ENCODE results near the gene FGFR2. TPM values are rescaled to one million over a fixed set of nuclear protein-coding genes. Genes with fewer than 3 reads are reported as not detected.

The FGFR2 gene
- total and polyA plus RNA-seq, 2 experiments from 2014 or later, result 41.3 to 90.4 TPM

DNA sequence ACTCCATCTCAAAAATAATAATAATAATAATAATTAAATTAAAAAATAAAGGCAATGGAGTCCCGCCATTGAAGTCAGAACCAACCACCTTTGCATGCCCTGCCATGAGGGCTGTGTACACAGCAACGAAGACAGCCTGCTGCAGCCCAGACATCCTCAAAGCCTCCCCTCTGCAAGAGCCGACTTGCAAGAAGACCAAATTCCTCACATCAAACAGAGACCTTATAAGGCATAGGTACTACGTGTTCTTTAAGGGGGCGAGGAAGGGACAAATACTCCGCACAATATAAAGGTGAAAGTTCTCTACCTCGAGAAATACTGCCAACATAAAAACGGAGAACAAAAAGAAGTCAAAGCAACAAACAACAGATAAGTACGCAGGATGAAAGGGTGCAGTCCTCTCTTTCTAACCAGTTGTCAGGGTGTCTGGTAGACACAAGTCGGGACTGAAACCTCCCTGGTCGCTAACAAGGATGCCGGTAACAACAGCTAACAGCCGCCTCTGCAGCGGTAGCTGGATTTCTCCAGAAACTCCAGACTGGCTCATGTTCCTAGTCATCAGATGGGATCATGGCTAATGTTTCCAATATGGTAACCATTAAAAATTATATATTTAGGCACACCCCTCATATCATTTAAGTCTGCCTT is 23.6 kb downstream of the FGFR2 start:
- TF ChIP-seq EZH2 (IDR thresholded peaks at IDR 0.05; ENCODE audit: borderline replicate concordance) (no peak), EZH2phosphoT487 (IDR thresholded peaks at IDR 0.05; ENCODE audit: low read depth, severe bottlenecking, unreplicated experiment) (no peak)
- TF ChIP-seq, protein P1, sequence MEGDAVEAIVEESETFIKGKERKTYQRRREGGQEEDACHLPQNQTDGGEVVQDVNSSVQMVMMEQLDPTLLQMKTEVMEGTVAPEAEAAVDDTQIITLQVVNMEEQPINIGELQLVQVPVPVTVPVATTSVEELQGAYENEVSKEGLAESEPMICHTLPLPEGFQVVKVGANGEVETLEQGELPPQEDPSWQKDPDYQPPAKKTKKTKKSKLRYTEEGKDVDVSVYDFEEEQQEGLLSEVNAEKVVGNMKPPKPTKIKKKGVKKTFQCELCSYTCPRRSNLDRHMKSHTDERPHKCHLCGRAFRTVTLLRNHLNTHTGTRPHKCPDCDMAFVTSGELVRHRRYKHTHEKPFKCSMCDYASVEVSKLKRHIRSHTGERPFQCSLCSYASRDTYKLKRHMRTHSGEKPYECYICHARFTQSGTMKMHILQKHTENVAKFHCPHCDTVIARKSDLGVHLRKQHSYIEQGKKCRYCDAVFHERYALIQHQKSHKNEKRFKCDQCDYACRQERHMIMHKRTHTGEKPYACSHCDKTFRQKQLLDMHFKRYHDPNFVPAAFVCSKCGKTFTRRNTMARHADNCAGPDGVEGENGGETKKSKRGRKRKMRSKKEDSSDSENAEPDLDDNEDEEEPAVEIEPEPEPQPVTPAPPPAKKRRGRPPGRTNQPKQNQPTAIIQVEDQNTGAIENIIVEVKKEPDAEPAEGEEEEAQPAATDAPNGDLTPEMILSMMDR (IDR thresholded peaks at IDR 0.05; ENCODE audit: poor library complexity), result no peak
- no peaks in the 10 kb centered on the region for H3K9me2 ChIP-seq (replicated peaks; ENCODE audit: insufficient read depth)
- DNase-seq (ENCODE audit: low spot score), result no peak
- peaks cover 50% of the 10 kb centered on the region for H3K4me1 ChIP-seq (ENCODE audit: insufficient read depth)
- H3K27ac ChIP-seq, result peak overlapping the region; percentile 54
- H3K4me2 ChIP-seq, result peak overlapping the region; percentile 51
- no peaks in the 10 kb centered on the region for H3K27me3 ChIP-seq
- H3K4me3 ChIP-seq, result no peak overlapping the region
- no peaks in the 10 kb centered on the region for H3K36me3 ChIP-seq (replicated peaks; ENCODE audit: insufficient read depth, low read depth)
- no peak overlapping the region for H2AFZ ChIP-seq
- peaks cover 87% of the 10 kb centered on the region for H4K20me1 ChIP-seq (ENCODE audit: insufficient read depth, poor library complexity, severe bottlenecking)
- H3K79me2 ChIP-seq, result peaks cover 98% of the 10 kb centered on the region
- WGBS (ENCODE audit: low lambda C conversion rate, missing lambda C conversion rate), result 52% methylated on average over 14 of the region's 14 CpGs
- H3K9me3 ChIP-seq (ENCODE audit: low read depth), result no peaks in the 10 kb centered on the region

DNA sequence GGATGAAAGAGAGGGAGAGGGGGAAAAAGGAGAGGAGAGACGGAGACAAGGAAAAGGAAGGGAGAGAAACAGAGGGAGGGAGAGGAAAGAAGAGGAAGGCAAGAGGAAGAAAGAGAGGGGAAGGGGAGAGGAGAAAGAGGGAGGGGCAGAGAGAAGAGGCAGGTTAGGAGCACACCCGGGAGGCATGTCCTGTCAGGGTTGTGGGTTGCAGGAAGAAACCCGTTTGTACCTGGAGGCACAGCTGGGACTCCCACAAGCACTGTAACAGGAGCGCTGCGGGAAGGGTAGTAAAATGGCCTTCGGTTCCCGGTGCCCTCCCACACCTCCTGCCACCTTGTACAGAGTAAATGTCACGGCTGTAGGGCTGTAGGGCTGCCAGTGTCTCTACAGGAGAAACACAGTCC is 24.7 kb downstream of the FGFR2 start:
- no peak for DNase-seq (ENCODE audit: low spot score)
- H3K27me3 ChIP-seq, result no peaks in the 10 kb centered on the region
- 62% methylated on average over 8 of the region's 8 CpGs for WGBS (ENCODE audit: low lambda C conversion rate, missing lambda C conversion rate)
- H3K9me3 ChIP-seq (ENCODE audit: low read depth), result no peaks in the 10 kb centered on the region
- no peak overlapping the region for H2AFZ ChIP-seq
- H4K20me1 ChIP-seq (ENCODE audit: insufficient read depth, poor library complexity, severe bottlenecking), result peaks cover 84% of the 10 kb centered on the region
- no peak overlapping the region for H3K4me3 ChIP-seq
- H3K4me1 ChIP-seq (ENCODE audit: insufficient read depth), result peaks cover 42% of the 10 kb centered on the region
- H3K36me3 ChIP-seq (replicated peaks; ENCODE audit: insufficient read depth, low read depth), result no peaks in the 10 kb centered on the region
- H3K4me2 ChIP-seq, result peak overlapping the region; percentile 28
- H3K9me2 ChIP-seq (replicated peaks; ENCODE audit: insufficient read depth), result no peaks in the 10 kb centered on the region
- peaks cover 98% of the 10 kb centered on the region for H3K79me2 ChIP-seq
- H3K27ac ChIP-seq, result peak overlapping the region; percentile 19
- TF ChIP-seq, protein P1 (IDR thresholded peaks at IDR 0.05; ENCODE audit: poor library complexity), result no peak
- TF ChIP-seq EZH2phosphoT487 (IDR thresholded peaks at IDR 0.05; ENCODE audit: low read depth, severe bottlenecking, unreplicated experiment), result no peak
- no peak for TF ChIP-seq EZH2 (IDR thresholded peaks at IDR 0.05; ENCODE audit: borderline replicate concordance)

DNA sequence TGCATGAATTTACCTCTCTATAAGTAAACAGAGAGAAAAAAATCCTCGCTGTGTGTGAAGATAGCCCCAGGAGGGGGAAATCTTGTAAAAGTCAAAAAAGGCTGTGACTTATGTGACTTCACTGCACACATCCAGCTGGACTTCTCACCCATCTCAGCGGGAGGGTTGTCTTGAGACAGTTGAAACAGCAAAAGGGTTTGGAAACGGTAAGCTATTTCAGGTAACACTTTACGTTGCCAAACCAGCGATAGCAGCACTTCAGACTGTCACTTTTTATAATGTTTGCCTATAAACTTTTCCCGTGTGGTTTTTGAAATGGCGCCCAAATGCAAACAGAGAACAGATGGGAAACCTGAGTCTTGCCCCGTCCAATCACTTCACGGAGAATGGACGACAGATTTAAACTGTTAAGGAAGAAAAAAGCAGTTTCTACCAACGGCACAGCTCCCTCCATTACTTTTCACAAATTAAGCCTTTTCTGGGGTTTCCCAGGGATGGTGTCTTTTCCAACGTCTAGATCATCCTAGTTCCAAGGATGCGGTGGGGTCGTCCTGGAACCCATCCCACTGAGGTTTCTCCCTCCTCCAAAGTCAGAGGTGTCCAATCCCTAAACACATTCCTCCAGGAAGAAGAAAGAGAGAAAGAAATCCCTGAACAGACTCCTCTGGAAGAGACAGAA is 25.2 kb downstream of the FGFR2 start:
- H3K4me1 ChIP-seq (ENCODE audit: insufficient read depth), result peaks cover 42% of the 10 kb centered on the region
- 43% methylated on average over 14 of the region's 14 CpGs for WGBS (ENCODE audit: low lambda C conversion rate, missing lambda C conversion rate)
- TF ChIP-seq EZH2phosphoT487 (IDR thresholded peaks at IDR 0.05; ENCODE audit: low read depth, severe bottlenecking, unreplicated experiment), result no peak
- no peak for TF ChIP-seq EZH2 (IDR thresholded peaks at IDR 0.05; ENCODE audit: borderline replicate concordance)
- TF ChIP-seq, protein P1 (IDR thresholded peaks at IDR 0.05; ENCODE audit: poor library complexity), result no peak
- peak overlapping the region; percentile 28 for H3K4me2 ChIP-seq
- H3K79me2 ChIP-seq, result peaks cover 98% of the 10 kb centered on the region
- no peaks in the 10 kb centered on the region for H3K27me3 ChIP-seq
- H2AFZ ChIP-seq, result no peak overlapping the region
- H4K20me1 ChIP-seq (ENCODE audit: insufficient read depth, poor library complexity, severe bottlenecking), result peaks cover 84% of the 10 kb centered on the region
- DNase-seq (ENCODE audit: low spot score), result no peak
- H3K4me3 ChIP-seq, result no peak overlapping the region
- H3K9me3 ChIP-seq (ENCODE audit: low read depth), result no peaks in the 10 kb centered on the region
- H3K9me2 ChIP-seq (replicated peaks; ENCODE audit: insufficient read depth), result no peaks in the 10 kb centered on the region
- no peaks in the 10 kb centered on the region for H3K36me3 ChIP-seq (replicated peaks; ENCODE audit: insufficient read depth, low read depth)
- H3K27ac ChIP-seq, result peak overlapping the region; percentile 19
